Right lobe of liver (tissue), 4 donors: ENCODE data around the gene GLRX5.

Source experiments
- CTCF ChIP-seq, 4 donors: fragments of 200-600 bp in 3 of 4; fragments of 450-650 bp in 1 of 4; IDR thresholded peaks; one replicate each; pipeline versions ENCODE4 v1.5.1 to v1.8.0; 2016 to 2022; ENCODE audit warnings: antibody characterized with exemption in 4 of 4, mild to moderate bottlenecking in 2 of 4
- POLR2A ChIP-seq: fragments of 450-650 bp; IDR thresholded peaks from one replicate; pipeline ENCODE4 v1.6.1; 2017; ENCODE audit warnings: antibody characterized with exemption, mild to moderate bottlenecking
- donor health status: DM: no; HTN: no; CAD: no.
- donor health status: DM: no; HTN: no; CAD: no.
- donor health status: DM: no; HTN: yes; CAD: no.

- TF ChIP-seq CTCF (IDR thresholded peaks at IDR 0.05) (no peak), POLR2A (no peak)
Observed at GRCh38 chr14:95485222-95485819, 49.5 kb upstream of the GLRX5 start.
